Ishikawa (cell line): ENCODE measurements around the gene SLC22A31.

Experiments used
- EGR1 ChIP-seq: IDR thresholded peaks from 2 replicates; pipeline ENCODE4 v1.6.1; 2012
- EP300 ChIP-seq: IDR thresholded peaks from 2 replicates; pipeline ENCODE4 v1.6.1; 2012; ENCODE audit warnings: borderline replicate concordance
- FOXM1 ChIP-seq: IDR thresholded peaks from 2 replicates; pipeline ENCODE4 v1.6.1; 2012; ENCODE audit warnings: low read depth, borderline replicate concordance
- TAF1 ChIP-seq: IDR thresholded peaks from 2 replicates; pipeline ENCODE4 v1.6.1; 2012; ENCODE audit warnings: low read depth, mild to moderate bottlenecking
- YY1 ChIP-seq: IDR thresholded peaks from 2 replicates; pipeline ENCODE4 v1.6.1; 2012; ENCODE audit warnings: low read depth
- TF ChIP-seq, protein P1 (sequence below): IDR thresholded peaks from 2 replicates; pipeline ENCODE4 v1.6.1; 2012; ENCODE audit warnings: low read depth, mild to moderate bottlenecking

DNA sequence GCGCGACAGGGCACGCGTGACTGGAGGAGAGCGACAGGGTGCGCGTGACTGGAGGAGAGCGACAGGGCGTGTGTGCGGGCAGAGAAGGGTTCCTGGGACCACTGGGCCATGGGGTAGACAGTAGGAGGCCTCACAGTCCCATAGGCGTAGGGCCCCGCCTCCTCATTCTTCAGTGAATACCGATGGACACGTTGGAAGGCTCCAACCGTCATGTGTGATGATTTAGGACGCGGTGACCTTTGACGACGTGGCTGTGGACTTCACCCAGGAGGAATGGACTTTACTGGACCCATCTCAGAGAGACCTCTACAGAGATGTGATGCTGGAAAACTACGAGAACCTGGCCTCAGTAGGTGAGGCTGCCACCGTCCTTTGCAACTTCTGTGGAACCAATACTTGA lies 22.6 kb upstream of the SLC22A31 start:
- TF ChIP-seq EP300 (no peak), EGR1 (no peak), FOXM1 (no peak), YY1 (no peak), TAF1 (no peak)
- TF ChIP-seq, protein P1, sequence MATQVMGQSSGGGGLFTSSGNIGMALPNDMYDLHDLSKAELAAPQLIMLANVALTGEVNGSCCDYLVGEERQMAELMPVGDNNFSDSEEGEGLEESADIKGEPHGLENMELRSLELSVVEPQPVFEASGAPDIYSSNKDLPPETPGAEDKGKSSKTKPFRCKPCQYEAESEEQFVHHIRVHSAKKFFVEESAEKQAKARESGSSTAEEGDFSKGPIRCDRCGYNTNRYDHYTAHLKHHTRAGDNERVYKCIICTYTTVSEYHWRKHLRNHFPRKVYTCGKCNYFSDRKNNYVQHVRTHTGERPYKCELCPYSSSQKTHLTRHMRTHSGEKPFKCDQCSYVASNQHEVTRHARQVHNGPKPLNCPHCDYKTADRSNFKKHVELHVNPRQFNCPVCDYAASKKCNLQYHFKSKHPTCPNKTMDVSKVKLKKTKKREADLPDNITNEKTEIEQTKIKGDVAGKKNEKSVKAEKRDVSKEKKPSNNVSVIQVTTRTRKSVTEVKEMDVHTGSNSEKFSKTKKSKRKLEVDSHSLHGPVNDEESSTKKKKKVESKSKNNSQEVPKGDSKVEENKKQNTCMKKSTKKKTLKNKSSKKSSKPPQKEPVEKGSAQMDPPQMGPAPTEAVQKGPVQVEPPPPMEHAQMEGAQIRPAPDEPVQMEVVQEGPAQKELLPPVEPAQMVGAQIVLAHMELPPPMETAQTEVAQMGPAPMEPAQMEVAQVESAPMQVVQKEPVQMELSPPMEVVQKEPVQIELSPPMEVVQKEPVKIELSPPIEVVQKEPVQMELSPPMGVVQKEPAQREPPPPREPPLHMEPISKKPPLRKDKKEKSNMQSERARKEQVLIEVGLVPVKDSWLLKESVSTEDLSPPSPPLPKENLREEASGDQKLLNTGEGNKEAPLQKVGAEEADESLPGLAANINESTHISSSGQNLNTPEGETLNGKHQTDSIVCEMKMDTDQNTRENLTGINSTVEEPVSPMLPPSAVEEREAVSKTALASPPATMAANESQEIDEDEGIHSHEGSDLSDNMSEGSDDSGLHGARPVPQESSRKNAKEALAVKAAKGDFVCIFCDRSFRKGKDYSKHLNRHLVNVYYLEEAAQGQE = no peak
